Hematopoietic multipotent progenitor cell treated with erythropoietin and hydrocortisone succinate and interleukin-3 and kit ligand, for 8 days (in vitro differentiated cells): ENCODE data around the gene ETV6.
A peak's percentile ranks its signal among the peaks of the same experiment; 100 is the strongest.

Source experiments
- DNase-seq: peaks from one replicate; pipeline ENCODE4 v3.0.0-alpha.2; 2015

Gene ETV6

GRCh38 chr12:11763760-11764520, 114.5 kb downstream of the ETV6 start:
- DNase-seq: no peak

- no peak for DNase-seq
These were observed 115.4 kb downstream of the ETV6 start for GRCh38 chr12:11764837-11765236.

- DNase-seq: peak; percentile 36
These were observed 115.9 kb downstream of the ETV6 start for GRCh38 chr12:11765421-11765816.

GRCh38 chr12:11765817-11766794, 116.6 kb downstream of the ETV6 start:
- DNase-seq: no peak

GRCh38 chr12:11767029-11767724, 117.7 kb downstream of the ETV6 start:
- DNase-seq: no peak

GRCh38 chr12:11767798-11768197, 118.3 kb downstream of the ETV6 start:
- DNase-seq: no peak

GRCh38 chr12:11768233-11768965, 118.9 kb downstream of the ETV6 start:
- DNase-seq: no peak

GRCh38 chr12:11769723-11770514, 120.4 kb downstream of the ETV6 start:
- no peak for DNase-seq

- DNase-seq: no peak
These were observed 121.9 kb downstream of the ETV6 start for GRCh38 chr12:11771356-11771755.

GRCh38 chr12:11771895-11772502, 122.5 kb downstream of the ETV6 start:
- DNase-seq: no peak

- DNase-seq: peak; percentile 68
These were observed 124.6 kb downstream of the ETV6 start for GRCh38 chr12:11773889-11774677.

- DNase-seq: no peak
These were observed 125.3 kb downstream of the ETV6 start for GRCh38 chr12:11774821-11775220.

- no peak for DNase-seq
These were observed 126.8 kb downstream of the ETV6 start for GRCh38 chr12:11776316-11776715.

- DNase-seq: no peak
These were observed 128.0 kb downstream of the ETV6 start for GRCh38 chr12:11777451-11777850.

GRCh38 chr12:11777962-11778361, 128.5 kb downstream of the ETV6 start:
- DNase-seq: no peak

- peak; percentile 32 for DNase-seq
These were observed 129.5 kb downstream of the ETV6 start for GRCh38 chr12:11778713-11779685.

GRCh38 chr12:11780521-11781101, 131.1 kb downstream of the ETV6 start:
- DNase-seq: no peak

GRCh38 chr12:11782914-11783420, 133.5 kb downstream of the ETV6 start:
- no peak for DNase-seq
